CD14-positive monocyte (primary cell): ENCODE measurements around the gene SEPTIN8. TPM values are rescaled to one million over a fixed set of nuclear protein-coding genes. Genes with fewer than 3 reads are reported as not detected.
A peak's percentile ranks its signal among the peaks of the same experiment; 100 is the strongest.

ENCODE experiments used
- DNase-seq, 3 donors: peaks; one replicate each; pipeline ENCODE4 v3.0.0-alpha.2; 2011 to 2022
- H2AFZ ChIP-seq: 2 replicates; pipeline ENCODE4 v1.6.0; 2012; ENCODE audit warnings: mild to moderate bottlenecking, low read depth, low read length, inconsistent platforms; ENCODE audit not compliant: insufficient read depth, poor library complexity, severe bottlenecking
- H3K27ac ChIP-seq, 2 donors: 1 replicate in 1 of 2; 2 replicates in 1 of 2; pipeline ENCODE4 v1.5.1; 2012 to 2013; ENCODE audit warnings: low read length in 2 of 2, control low read depth in 1 of 2, inconsistent platforms in 1 of 2, low read depth in 1 of 2, mild to moderate bottlenecking in 1 of 2
- H3K27me3 ChIP-seq, 2 donors: one replicate each; pipeline versions ENCODE4 v1.6.0 to v1.6.1; 2011 to 2013; ENCODE audit warnings: low read length in 2 of 2; ENCODE audit not compliant: control insufficient read depth in 2 of 2, insufficient read depth in 2 of 2
- H3K36me3 ChIP-seq, 2 donors: replicated peaks in 1 of 2; 1 replicate in 1 of 2; 2 replicates in 1 of 2; pipeline versions ENCODE4 v1.5.1 to v1.6.1; 2012 to 2013; ENCODE audit warnings: low read length in 2 of 2, control low read depth in 1 of 2, inconsistent platforms in 1 of 2, mild to moderate bottlenecking in 1 of 2; ENCODE audit not compliant: insufficient read depth in 2 of 2, control insufficient read depth in 1 of 2
- H3K4me1 ChIP-seq, 2 donors: 1 replicate in 1 of 2; 2 replicates in 1 of 2; pipeline versions ENCODE4 v1.5.1 to v1.6.1; 2012 to 2013; ENCODE audit warnings: low read length in 2 of 2, control low read depth in 1 of 2, inconsistent platforms in 1 of 2, mild to moderate bottlenecking in 1 of 2, moderate library complexity in 1 of 2; ENCODE audit not compliant: insufficient read depth in 2 of 2, control insufficient read depth in 1 of 2
- H3K4me2 ChIP-seq: replicated peaks from 2 replicates; pipeline ENCODE3; 2012; ENCODE audit warnings: low read length, moderate library complexity, mild to moderate bottlenecking; ENCODE audit not compliant: poor library complexity, severe bottlenecking; ENCODE audit errors: extremely low read depth
- H3K4me3 ChIP-seq, 3 experiments: fragments of 200-600 bp in 1 of 3; sonication (generic) in 1 of 3; replicated peaks in 1 of 3; 1 replicate in 2 of 3; 2 replicates in 1 of 3; pipeline ENCODE4 v1.5.1; 2011 to 2013; ENCODE audit warnings: low read length in 3 of 3, mild to moderate bottlenecking in 3 of 3, control low read depth in 2 of 3, low read depth in 2 of 3, inconsistent platforms in 1 of 3, moderate library complexity in 1 of 3
- H3K79me2 ChIP-seq: 2 replicates; pipeline ENCODE4 v1.6.0; 2012; ENCODE audit warnings: mild to moderate bottlenecking, control low read depth, inconsistent platforms, low read length, moderate library complexity; ENCODE audit not compliant: insufficient read depth
- H3K9ac ChIP-seq: 2 replicates; pipeline ENCODE4 v1.6.0; 2017; ENCODE audit warnings: low read length, mild to moderate bottlenecking; ENCODE audit not compliant: insufficient read depth, poor library complexity, severe bottlenecking
- H3K9me3 ChIP-seq, 2 donors: replicated peaks in 1 of 2; 1 replicate in 1 of 2; 2 replicates in 1 of 2; pipeline versions ENCODE4 v1.5.1 to v1.6.1; 2012 to 2013; ENCODE audit warnings: low read length in 2 of 2, control low read depth in 1 of 2; ENCODE audit not compliant: control insufficient read depth in 1 of 2, insufficient read depth in 1 of 2
- H4K20me1 ChIP-seq: 2 replicates; pipeline ENCODE4 v1.6.0; 2012; ENCODE audit warnings: mild to moderate bottlenecking, low read length, control low read depth, moderate library complexity; ENCODE audit not compliant: insufficient read depth
- H3K27ac Mint-ChIP-seq, 7 donors: one replicate each; pipeline ENCODE4 v1.8.0; 2020; ENCODE audit warnings: mild to moderate bottlenecking in 7 of 7, mixed read lengths in 7 of 7, moderate library complexity in 6 of 7, inconsistent platforms in 2 of 7
- H3K27me3 Mint-ChIP-seq, 3 donors: one replicate each; pipeline ENCODE4 v1.8.0; 2021 to 2022; ENCODE audit warnings: low read depth in 3 of 3, mild to moderate bottlenecking in 3 of 3, mixed read lengths in 3 of 3, moderate library complexity in 3 of 3, inconsistent platforms in 1 of 3
- H3K36me3 Mint-ChIP-seq, 2 donors: one replicate each; pipeline ENCODE4 v1.8.0; 2020; ENCODE audit warnings: mixed read lengths in 2 of 2, inconsistent platforms in 1 of 2, mild to moderate bottlenecking in 1 of 2
- H3K4me1 Mint-ChIP-seq: one replicate; pipeline ENCODE4 v1.8.0; 2020; ENCODE audit warnings: mild to moderate bottlenecking, mixed read lengths
- H3K4me3 Mint-ChIP-seq, 2 donors: one replicate each; pipeline ENCODE4 v1.8.0; 2020; ENCODE audit warnings: mild to moderate bottlenecking in 2 of 2, mixed read lengths in 2 of 2, moderate library complexity in 1 of 2
- H3K9me3 Mint-ChIP-seq, 7 donors: one replicate each; pipeline ENCODE4 v1.8.0; 2020 to 2022; ENCODE audit warnings: mixed read lengths in 7 of 7, mild to moderate bottlenecking in 6 of 7, moderate library complexity in 6 of 7, inconsistent platforms in 2 of 7
- CTCF ChIP-seq: fragments of 200-600 bp; IDR thresholded peaks from one replicate; pipeline ENCODE4 v1.8.0; 2022; ENCODE audit warnings: antibody characterized with exemption, mild to moderate bottlenecking
- WGBS: methylation state at CpG from one replicate; pipeline ENCODE4 v1.1.5; 2013; ENCODE audit warnings: missing lambda C conversion rate; ENCODE audit not compliant: insufficient coverage; 5-methylcytosine and 5-hydroxymethylcytosine counted together
- intact Hi-C, 2 donors: fragments of 100-400 bp; cut with micrococcal nuclease; formaldehyde crosslinking; loops; one replicate each; pipeline versions ENCODE4 v1.15.0 to v1.15.1; 2023
- polyA plus RNA-seq, 3 donors: library from polyadenylated mRNA; depleted of rRNA in 1 of 3; unstranded in 2 of 3; stranded (reverse) in 1 of 3; fragments of 300-500 nt in 2 of 3; fragments of >200 nt in 1 of 3; fragmentation: Illumina TruSeq in 2 of 3; gene quantifications; 1 replicate in 2 of 3; 2 replicates in 1 of 3; pipeline ENCODE4 v1.2.3, GENCODE V29; 2012 to 2021

SEPTIN8 gene
- polyA plus RNA-seq, 3 donors: 0.36 to 5.0 (median 0.54) TPM

- Histone ChIP-seq H4K20me1 (no peaks in the 10 kb centered on the region), H3K79me2 (no peaks in the 10 kb centered on the region), H3K4me2 (peak overlapping the region; percentile 71), H3K9ac (no peak overlapping the region), H3K27me3 (peaks cover 40 to 66% of the 10 kb centered on the region in 2 donors), H3K27ac (no peak overlapping the region), H3K4me1 (peaks cover 5 to 12% of the 10 kb centered on the region in 2 donors), H3K9me3 (peaks cover 5 to 28% of the 10 kb centered on the region in 2 donors), H3K4me3 (peak overlapping the region in 1 of 3 experiments; percentile 57), H2AFZ (no peak overlapping the region), H3K36me3 (no peaks in the 10 kb centered on the region)
- peaks cover 2% of the 10 kb centered on the region for H3K4me1 Mint-ChIP-seq
- peaks cover 2 to 15% (median 8%) of the 10 kb centered on the region in 7 donors for H3K9me3 Mint-ChIP-seq
- no peak overlapping the region for H3K27ac Mint-ChIP-seq
- DNase-seq: no peak
- WGBS: 50% methylated on average over 1 of the region's 3 CpGs
- peaks cover 62 to 81% (median 65%) of the 10 kb centered on the region in 3 donors for H3K27me3 Mint-ChIP-seq
- TF ChIP-seq CTCF: no peak
- intact Hi-C loops: no loop called here
- no peaks in the 10 kb centered on the region for H3K36me3 Mint-ChIP-seq
- peak overlapping the region in 1 of 2 donors; percentile 75 for H3K4me3 Mint-ChIP-seq
Measured at GRCh38 chr5:132746592-132746953, 30.5 kb downstream of the SEPTIN8 start.

GRCh38 chr5:132744659-132745058 is 32.4 kb downstream of the SEPTIN8 start:
- Histone ChIP-seq H3K79me2 (no peaks in the 10 kb centered on the region), H3K4me1 (peaks cover 5 to 12% of the 10 kb centered on the region in 2 donors), H3K9ac (no peak overlapping the region), H3K9me3 (peaks cover 5 to 28% of the 10 kb centered on the region in 2 donors), H3K4me3 (no peak overlapping the region), H2AFZ (no peak overlapping the region), H3K4me2 (no peak overlapping the region), H3K27ac (no peak overlapping the region), H3K27me3 (peaks cover 41 to 70% of the 10 kb centered on the region in 2 donors), H3K36me3 (no peaks in the 10 kb centered on the region), H4K20me1 (no peaks in the 10 kb centered on the region)
- peak overlapping the region in 1 of 2 donors; percentile 81 for H3K4me3 Mint-ChIP-seq
- intact Hi-C loops: no loop called here
- no peak for TF ChIP-seq CTCF
- no peaks in the 10 kb centered on the region for H3K36me3 Mint-ChIP-seq
- H3K9me3 Mint-ChIP-seq: peaks cover 2 to 15% (median 8%) of the 10 kb centered on the region in 7 donors
- peaks cover 64 to 79% (median 72%) of the 10 kb centered on the region in 3 donors for H3K27me3 Mint-ChIP-seq
- no peak overlapping the region for H3K27ac Mint-ChIP-seq
- 100% methylated on average over 1 of the region's 2 CpGs for WGBS
- H3K4me1 Mint-ChIP-seq: peaks cover 2% of the 10 kb centered on the region
- DNase-seq: no peak
